ENCODE data around the gene FLCN.

Gene FLCN

GRCh38 chr17:17214646-17215436 lies 22.1 kb downstream of the FLCN start:
- no peak for TF ChIP-seq CTCF (IDR thresholded peaks at IDR 0.05; ENCODE audit: borderline replicate concordance, control extremely low read depth, extremely low read depth, insufficient read depth, missing control alignments)
- DNase-seq (ENCODE audit: low spot score) = no peak
- in situ Hi-C loops (cut with MboI; ENCODE audit: low sequenced_read_pairs, unreplicated experiment) = no loop called here

- DNase-seq (ENCODE audit: low spot score) = no peak
- in situ Hi-C loops (cut with MboI; ENCODE audit: low sequenced_read_pairs, unreplicated experiment) = no loop called here
- no peak for TF ChIP-seq CTCF (IDR thresholded peaks at IDR 0.05; ENCODE audit: borderline replicate concordance, control extremely low read depth, extremely low read depth, insufficient read depth, missing control alignments)
Measured at GRCh38 chr17:17213775-17214174, 23.2 kb downstream of the FLCN start.

- no peak for TF ChIP-seq CTCF (IDR thresholded peaks at IDR 0.05; ENCODE audit: borderline replicate concordance, control extremely low read depth, extremely low read depth, insufficient read depth, missing control alignments)
- no peak for DNase-seq (ENCODE audit: low spot score)
- in situ Hi-C loops (cut with MboI; ENCODE audit: low sequenced_read_pairs, unreplicated experiment) = no loop called here
Measured at GRCh38 chr17:17207998-17208397, 29.0 kb downstream of the FLCN start.

- in situ Hi-C loops (cut with MboI; ENCODE audit: low sequenced_read_pairs, unreplicated experiment) = no loop called here
- DNase-seq (ENCODE audit: low spot score) = no peak
- TF ChIP-seq CTCF (IDR thresholded peaks at IDR 0.05; ENCODE audit: borderline replicate concordance, control extremely low read depth, extremely low read depth, insufficient read depth, missing control alignments) = no peak
Measured at GRCh38 chr17:17206913-17207335, 30.0 kb downstream of the FLCN start.

- in situ Hi-C loops (cut with MboI; ENCODE audit: low sequenced_read_pairs, unreplicated experiment) = no loop called here
- peak; percentile 97 for DNase-seq (ENCODE audit: low spot score)
- TF ChIP-seq CTCF (IDR thresholded peaks at IDR 0.05; ENCODE audit: borderline replicate concordance, control extremely low read depth, extremely low read depth, insufficient read depth, missing control alignments) = no peak
Measured at GRCh38 chr17:17206124-17206912, 30.6 kb downstream of the FLCN start, which contains the start of gene PLD6. Gene PLD6 (minus strand): TSS chr17:17206333. CDS start chr17:17206286, 47 bp downstream.

- DNase-seq (ENCODE audit: low spot score) = peak; percentile 92
- in situ Hi-C loops (cut with MboI; ENCODE audit: low sequenced_read_pairs, unreplicated experiment) = no loop called here
Measured at GRCh38 chr17:17205368-17206123, 31.4 kb downstream of the FLCN start.

More at GRCh38 chr17:17205368-17206123, 31.4 kb downstream of the FLCN start:
- TF ChIP-seq CTCF (IDR thresholded peaks at IDR 0.05; ENCODE audit: borderline replicate concordance, control extremely low read depth, extremely low read depth, insufficient read depth, missing control alignments) = no peak

Data from GM13976 (cell line).